Measurements from ENCODE around the gene ZFR2.

The ZFR2 gene

DNA sequence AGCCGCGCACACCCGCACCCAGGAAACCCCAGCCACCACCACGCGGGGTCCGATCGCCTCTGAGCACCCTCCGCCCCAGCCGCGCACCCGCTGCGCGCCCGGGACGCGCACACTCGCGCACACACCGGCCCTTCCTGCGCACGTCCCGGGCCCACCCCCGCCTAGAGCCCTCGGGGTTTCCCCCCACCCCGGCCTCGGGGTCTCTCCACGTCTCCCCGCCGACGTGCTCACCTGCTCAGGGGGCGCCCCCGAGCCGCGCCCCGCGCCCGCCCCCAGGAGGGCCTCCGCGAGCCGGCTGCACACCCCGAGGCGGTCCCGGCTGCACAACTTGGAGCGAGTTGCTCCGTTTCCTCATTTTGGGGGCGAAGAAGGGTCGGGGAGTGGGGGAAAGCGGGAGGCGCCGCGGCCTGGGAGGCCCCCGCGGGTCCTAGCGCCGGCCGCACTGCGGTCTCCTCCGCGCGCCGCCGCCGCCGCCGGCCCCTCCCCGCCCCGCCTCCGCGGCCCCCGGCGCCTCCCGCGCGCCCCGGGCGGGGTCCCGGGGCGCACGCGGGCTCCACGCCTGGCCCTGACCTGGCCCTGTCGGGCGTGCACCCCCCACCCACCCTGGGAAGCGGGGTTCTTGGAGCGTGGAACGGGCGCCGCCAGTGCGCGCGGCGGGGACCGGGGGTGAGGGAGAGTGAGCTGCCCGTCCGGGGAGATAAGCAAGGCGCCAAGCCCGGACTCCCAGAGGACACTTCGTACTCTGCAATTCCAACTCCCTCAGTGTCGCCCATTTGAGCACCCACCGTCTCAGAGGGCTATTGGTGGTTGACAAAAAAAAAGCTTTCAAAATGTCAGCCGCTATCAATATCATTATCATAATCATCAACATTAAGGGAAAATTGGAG lies 82.7 kb downstream of the ZFR2 start, which contains the start of gene MATK:
Gene MATK (minus strand): TSS at position 444 of the 887 bp plus-strand sequence. CDS start 1,246 bp downstream, outside the sequence.
- no peak for DNase-seq (ENCODE audit: low spot score)

GRCh38 chr19:3785451-3785937 lies 83.3 kb downstream of the ZFR2 start:
- no peak for DNase-seq (ENCODE audit: low spot score)

DNA sequence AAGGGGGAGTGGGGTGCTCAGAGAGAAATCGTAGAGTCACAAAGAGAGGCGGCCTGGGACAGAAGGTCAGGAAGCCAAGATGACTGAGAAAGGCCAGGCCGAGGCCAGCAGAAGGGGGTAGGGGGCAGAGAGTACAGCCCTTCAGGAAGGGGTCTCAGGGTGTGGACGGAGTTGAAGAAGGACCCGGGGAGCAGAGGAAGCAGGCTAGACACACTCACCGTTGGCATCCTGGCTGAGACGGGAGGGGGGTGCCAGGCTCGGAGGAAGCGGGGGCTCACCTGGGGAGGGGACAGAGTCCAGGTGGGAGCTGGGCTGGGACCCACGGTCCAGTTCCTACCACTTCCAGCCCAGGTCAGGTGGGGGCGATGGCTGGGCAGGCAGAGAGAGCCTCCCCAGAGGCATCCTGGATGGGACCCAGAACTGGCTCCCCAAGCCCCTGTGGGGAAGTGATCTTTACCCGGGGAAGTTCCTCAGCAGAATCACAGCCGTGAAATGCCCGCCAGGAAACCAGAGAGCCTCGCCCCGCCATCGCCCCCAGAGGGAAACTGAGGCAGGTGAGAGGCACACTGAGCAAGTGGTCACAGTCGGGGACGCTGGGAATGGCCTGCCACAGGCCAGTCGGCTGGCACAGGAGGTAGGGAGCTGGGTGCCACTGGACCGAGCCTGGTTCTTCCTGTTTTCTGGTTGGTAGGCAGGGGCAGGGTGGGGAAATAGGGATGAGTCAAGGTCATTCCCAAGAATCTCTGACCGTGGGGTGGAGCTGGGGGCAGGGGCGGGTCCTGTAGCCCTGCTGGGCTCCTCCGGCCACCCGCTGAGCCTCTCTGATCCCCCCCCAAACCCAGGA lies 84.0 kb downstream of the ZFR2 start:
- no peak for DNase-seq (ENCODE audit: low spot score)

GRCh38 chr19:3783660-3784584 lies 84.9 kb downstream of the ZFR2 start:
- DNase-seq (ENCODE audit: low spot score) = no peak

DNA sequence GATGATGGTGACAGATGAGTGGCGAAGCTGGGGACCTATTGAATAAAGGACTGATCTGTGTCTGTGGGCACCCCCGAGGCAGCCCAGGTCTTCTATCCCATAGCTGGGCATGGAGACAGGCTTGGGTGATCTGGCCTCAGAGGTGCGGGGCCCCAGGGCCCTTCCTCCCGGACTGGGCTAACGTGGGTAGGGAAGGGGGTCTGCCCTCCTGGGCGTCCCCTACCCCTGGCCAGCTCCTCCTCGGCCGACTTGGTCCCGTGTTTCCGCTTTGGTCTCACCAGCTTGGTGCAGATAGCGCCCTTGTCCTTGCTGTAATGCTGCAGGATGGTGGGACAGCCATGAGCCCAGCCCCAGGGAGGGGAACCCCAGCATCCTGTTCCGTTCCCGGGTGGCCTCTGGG lies 85.9 kb downstream of the ZFR2 start:
- peak; percentile 37 for DNase-seq (ENCODE audit: low spot score)

GRCh38 chr19:3782330-3782729 lies 86.5 kb downstream of the ZFR2 start:
- DNase-seq (ENCODE audit: low spot score) = no peak

GRCh38 chr19:3781603-3782002 lies 87.2 kb downstream of the ZFR2 start:
- no peak for DNase-seq (ENCODE audit: low spot score)

DNA sequence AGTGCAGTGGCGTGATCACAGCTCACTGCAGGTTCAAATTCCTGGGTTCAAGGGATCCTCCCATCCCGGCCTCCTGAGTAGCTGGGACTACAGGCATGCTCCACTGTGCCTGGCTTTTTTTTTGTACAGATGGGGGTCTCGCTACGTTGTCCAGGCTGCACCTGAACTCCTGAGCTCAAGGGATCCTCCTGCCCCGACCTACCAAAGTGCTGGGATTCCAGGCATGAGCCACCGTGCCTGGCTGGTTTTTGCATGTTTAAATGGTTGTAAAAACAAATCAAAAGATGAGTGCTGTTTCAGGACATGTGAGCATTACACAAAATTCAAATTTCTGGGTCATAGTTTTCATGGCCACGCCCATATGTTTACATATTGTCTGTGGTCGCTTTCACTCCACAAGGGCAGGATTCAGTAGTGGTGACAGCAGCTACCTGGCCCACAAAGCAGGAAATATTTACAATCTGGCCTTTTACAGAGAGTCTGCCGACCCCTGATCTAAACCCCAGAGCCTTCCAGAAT lies 88.0 kb downstream of the ZFR2 start:
- DNase-seq (ENCODE audit: low spot score) = no peak

DNA sequence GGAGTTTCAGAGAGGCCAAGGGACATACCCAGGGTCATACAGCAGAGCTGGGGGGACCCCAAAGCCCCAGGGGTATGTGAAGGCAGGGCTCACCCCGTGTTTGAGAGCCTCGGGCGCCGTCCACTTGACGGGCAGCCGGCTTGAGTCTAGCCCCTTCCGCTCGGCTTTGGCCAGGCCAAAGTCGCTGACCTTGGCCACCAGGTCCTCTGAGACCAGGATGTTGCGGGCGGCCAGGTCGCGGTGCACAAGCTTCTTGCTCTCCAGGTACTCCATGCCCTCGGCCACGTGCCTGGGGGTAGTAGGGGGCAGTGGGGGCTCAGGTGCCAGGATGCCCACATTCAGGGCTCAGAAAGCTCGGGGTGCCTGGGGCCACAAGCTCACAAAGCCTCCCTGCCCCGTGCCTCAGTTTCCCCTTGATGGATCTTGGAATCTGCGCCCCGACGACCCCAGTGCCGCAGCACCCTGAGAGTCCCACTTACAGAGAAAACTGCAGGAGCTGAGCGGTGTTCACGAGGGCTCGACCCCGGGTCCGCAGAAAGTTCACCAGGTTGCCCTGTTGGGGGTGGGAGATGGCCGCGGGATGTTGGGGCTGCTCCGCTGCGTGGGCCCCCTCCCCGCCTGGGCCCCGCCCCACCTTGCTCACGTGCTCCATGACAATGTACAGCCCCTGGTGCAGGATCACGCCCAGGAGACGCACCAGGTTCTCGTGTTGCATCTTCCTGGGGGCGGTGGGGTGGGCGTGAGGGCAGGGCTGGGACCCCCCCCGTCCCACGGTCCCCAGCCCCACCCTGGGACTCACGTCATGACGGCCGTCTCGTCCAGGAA lies 89.7 kb downstream of the ZFR2 start:
- no peak for DNase-seq (ENCODE audit: low spot score)

DNA sequence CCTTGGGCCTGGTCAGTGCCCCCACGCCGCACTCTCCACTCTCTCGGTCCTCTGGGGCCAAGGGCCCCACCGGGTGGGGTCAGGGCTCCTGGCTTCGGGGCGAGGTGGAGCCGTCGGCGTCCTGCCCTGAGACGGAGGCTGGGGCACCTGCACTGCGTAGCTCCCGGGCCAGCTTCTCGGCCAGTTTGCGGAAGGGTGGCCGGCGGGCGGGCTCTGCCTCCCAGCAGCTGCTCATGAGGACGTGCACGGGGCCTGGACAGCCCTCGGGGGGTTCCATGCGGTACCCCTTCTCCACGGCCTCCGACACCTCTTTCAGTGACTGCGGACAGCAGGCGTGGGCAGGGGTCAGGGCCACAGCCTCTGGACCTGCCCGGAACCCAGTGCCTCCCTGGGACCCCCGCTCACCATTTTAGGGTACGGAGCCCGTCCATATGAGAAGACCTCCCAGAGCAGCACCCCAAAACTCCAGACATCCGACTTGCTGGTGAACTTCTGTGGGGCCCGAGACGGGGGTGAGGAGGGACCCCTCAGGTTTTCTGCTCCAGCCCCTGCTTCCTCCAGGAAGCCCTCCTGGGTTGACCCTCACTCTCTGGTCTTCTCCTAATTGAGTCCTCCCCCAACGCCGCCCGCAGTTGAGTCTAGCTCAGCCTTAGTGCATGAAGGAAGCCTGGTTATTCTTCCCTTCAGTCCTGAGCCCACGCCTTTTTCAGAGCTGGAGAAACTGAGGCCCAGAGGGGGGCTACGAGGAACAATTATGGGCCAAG lies 90.6 kb downstream of the ZFR2 start:
- DNase-seq (ENCODE audit: low spot score) = no peak

DNA sequence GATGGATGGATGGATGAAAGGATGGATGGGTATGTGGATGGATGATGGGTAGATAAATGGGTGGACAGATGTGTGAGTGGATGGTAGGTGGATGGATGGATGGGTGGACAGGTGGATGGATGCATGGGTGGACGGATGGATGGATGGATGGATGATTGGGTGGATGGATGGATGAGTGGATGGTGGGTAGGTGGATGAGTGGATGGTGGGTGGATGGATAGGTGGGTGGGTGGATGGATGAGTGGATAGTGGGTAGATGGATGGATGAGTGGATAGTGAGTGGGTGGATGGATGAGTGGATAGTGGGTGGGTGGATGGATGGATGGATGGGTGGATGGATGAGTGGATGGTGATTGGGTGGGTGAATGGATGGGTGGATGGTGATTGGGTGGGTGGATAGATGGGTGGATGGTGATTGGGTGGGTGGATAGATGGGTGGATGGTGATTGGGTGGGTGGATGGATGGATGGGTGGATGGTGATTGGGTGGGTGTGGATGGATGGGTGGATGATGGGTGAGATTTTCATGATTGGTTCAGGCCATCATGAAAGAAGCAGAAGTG lies 92.3 kb downstream of the ZFR2 start:
- no peak for DNase-seq (ENCODE audit: low spot score)

- no peak for DNase-seq (ENCODE audit: low spot score)
These were observed 93.0 kb downstream of the ZFR2 start for GRCh38 chr19:3775831-3776230.

DNA sequence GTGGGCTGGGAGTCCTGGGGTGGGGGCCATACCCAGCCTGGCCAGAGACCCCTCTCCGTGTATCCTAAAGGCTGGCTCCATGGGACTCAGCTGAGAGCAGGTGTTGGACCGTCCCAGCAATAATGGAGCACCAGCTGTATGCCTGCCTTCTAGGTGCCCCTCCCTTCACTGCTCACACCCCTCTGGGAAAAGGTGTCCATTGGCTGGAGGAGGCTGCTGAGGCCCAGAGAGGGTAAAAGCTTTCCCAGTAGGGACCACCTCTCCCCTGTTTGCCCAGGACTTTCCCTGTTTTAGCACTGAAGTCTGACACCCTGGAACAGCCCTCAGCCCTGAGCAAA lies 93.5 kb downstream of the ZFR2 start:
- no peak for DNase-seq (ENCODE audit: low spot score)

GRCh38 chr19:3774621-3775373 lies 94.0 kb downstream of the ZFR2 start:
- DNase-seq (ENCODE audit: low spot score) = no peak

DNA sequence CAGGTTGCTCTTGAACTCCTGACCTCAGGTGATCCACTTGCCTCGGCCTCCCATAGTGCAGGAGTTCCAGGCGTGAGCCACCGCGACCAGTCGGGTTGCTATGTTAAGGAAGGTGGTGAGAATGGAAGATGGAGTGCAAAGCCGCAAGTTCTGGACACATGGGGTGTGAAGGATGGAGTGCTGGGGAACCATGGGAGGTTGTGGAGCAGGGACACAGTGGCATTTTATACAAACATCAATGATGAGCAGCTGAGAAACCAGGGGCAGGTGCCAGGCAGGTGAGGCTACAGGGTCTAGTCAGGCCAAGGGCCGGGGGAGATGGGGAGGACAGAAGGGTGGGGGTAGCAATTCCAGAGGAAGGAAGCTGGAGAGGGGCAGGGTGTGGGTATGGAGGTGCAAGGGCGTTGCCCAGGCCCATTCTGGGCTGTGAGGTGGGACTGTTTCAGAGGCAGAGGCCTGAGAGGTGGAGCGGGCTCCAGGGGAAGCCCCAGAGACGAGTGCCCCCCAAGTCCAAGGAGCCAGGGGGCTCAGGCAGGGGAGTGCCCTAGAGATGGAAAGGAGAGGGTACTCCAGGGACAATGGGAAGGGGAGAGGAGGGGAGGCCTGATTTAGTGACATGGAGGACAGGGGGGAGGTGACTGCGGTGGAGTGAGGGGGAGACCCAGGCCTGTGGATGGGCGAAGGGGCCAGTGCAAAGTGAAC lies 94.9 kb downstream of the ZFR2 start:
- no peak for DNase-seq (ENCODE audit: low spot score)

- no peak for DNase-seq (ENCODE audit: low spot score)
These were observed 96.9 kb downstream of the ZFR2 start, which contains the start of gene RAX2 for GRCh38 chr19:3771906-3772455. RAX2 (minus strand) TSS chr19:3772228; CDS start chr19:3771742, 486 bp downstream.

GRCh38 chr19:3771000-3771905 lies 97.6 kb downstream of the ZFR2 start:
- DNase-seq (ENCODE audit: low spot score) = no peak

All from ecto neural progenitor cell (in vitro differentiated cells).